DMS 273 (cell line): Measurements from ENCODE around the gene CHD5.
A peak's percentile ranks its signal among the peaks of the same experiment; 100 is the strongest.

Source experiments
- DNase-seq: peaks from one replicate; lab custom pipeline; 2025; ENCODE audit not compliant: unreplicated experiment; lab: John Stamatoyannopoulos, UW

Gene CHD5

GRCh38 chr1:6117064-6117463, 63.1 kb downstream of the CHD5 start:
- DNase-seq = no peak

DNA sequence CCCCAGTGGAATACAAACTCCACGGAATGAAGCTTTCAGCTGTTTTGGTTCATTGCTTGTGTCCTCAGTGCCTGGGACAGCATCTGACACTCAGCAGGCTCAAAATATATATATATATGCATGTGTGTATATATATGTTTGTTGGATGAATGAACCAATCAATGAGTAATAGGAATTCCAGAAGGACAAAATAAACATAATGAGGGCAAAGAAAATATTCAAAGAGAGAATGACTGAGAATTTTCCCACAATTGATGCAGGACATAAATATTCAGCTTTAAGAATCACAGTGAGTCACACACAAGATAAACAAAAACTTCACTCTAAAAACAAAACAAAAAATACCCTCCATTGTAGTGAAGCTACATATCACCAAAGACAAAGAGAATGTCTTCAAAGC, 64.0 kb downstream of the CHD5 start:
- DNase-seq = no peak

DNA sequence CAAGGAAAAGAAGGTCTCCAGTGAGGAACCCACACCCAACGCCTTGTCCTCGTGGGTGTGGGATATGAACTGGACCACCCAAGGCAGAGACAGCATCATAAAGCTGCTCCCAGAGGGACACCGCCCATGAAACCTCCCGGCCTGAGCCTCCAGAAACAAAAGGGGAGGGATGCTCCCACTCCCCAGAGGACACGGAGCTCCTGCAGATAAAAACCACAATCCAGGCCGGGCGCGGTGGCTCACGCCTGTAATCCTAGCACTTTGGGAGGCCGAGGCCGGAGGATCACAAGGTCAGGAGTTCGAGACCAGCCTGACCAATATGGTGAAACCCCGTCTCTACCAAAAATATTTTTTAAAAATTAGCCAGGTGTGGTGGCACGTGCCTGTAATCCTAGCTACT, 66.4 kb downstream of the CHD5 start:
- no peak for DNase-seq

- no peak for DNase-seq
Observed at GRCh38 chr1:6113116-6113515, 67.0 kb downstream of the CHD5 start.

DNA sequence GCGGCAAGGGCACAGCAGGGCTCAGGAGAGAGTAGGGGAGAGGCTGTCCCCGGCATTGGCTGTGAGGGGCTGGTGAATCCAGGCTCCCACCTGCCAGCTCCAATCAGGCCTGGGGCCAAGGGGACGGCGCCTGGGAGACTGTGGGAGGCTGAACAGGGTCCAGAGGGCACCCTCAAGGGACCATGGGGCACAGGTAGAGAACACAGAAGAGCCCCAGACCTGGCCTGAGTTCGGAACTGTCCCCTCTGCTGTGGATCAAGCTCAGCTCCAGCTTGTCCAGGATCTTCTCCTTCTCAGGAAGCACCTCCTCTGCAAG, 67.5 kb downstream of the CHD5 start:
- DNase-seq = no peak

DNA sequence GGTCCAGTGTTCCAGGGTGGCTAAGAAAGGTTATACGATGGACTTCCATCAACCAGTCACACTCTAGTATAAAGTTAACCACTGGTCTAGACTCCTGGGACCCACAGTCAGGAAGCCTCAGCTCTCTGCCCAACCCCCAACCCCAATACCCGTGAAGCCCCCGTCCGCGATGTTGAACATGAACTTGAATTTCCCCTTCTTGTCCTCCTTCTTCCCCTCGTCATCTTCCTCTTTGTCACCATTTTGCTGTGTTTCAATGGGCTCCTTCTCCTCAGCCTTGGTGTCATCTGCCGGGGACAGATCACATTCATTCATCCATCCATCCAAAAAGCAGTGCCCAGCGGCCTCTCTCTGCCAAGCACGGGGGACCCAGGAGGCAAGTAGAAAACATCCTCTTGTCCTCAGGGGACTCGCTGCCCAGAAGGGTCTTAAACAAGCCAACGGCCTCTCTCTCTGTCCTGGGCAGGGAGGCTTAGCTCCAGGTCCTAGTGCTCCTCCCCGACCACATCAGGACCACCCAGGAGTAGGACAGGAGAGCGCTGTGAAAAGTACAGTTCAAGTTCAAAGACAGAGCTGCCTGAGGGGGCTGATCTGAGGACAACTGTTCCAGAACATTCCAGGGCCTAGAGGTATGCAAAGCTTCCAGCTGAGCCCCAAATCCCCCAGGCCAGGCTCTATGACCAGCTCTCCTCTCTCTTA, 68.0 kb downstream of the CHD5 start:
- DNase-seq = no peak

DNA sequence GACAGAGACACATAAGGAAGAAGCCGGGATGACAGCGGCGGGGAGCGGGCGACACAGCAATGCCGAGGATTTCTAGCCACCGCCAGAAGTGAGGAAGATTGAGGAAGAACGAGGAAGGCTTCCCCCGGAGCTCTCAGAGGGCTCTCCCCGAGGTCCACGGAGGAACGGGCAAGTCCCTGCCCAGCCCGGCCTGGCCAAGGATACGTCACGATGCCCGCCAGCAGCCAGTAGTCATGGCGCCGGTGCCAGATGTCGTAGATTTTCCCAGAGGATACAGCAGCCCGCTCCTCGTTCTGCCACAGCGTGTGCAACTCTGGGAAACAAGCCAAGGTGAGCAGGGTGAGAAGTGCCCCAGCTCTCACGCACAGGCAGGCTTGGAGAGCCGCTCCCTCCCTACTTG, 68.5 kb downstream of the CHD5 start:
- DNase-seq = peak; percentile 99

GRCh38 chr1:6110326-6110725, 69.8 kb downstream of the CHD5 start:
- no peak for DNase-seq

DNA sequence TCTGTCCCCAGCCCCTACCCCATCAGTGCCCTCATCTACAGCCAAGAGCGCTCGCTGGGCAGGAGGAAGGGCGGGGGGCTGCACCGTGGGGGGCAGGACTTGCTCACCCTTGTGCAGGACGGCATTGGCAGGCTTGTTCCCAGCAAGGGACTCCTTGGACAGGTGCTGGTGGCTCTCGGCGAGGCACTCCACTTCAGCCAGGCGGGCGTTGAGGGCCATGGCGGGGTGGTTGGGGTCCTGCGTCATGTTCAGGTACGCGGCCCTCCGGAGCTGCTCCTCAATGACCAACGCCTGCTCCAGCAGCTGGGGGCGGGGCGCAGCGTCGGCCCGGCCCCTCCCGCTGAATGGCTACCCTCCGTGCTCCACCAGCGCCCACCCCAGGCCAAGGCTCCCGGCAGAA, 70.4 kb downstream of the CHD5 start:
- DNase-seq = no peak

DNA sequence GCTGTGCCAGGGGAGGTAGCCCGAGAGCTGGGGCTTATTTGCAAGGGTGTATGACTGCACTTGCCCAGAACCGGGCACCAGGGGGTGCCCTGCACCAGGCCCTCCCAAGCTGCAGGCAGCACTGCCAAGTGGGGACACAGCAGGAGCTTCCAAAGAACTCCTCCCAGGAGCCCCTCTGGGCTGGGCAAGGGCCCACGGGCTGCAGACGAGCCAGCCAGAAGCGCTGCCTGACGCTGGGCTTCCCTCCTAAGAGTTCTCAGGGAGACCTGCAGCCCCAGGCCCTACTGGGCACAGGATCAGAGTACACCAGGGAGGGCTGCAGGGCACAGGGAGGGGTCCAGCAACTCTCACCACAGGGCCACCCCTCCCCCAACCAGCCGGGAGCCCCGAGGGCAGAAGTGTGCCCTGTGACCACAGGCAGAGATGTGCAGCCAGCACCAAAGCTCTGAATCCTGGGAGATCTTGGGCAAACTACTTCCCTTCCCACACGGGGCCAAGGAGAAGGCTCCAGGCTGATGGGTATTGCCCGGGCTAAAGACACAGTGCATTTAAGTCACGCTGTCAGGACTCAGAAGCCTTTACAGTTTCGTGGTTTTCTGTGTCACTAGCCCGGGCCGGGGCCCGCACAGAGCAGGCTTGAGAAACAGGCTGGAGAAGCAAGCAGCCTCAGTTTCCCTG, 71.0 kb downstream of the CHD5 start:
- DNase-seq = peak; percentile 95

- DNase-seq = no peak
Observed at GRCh38 chr1:6108476-6108875, 71.6 kb downstream of the CHD5 start.

DNA sequence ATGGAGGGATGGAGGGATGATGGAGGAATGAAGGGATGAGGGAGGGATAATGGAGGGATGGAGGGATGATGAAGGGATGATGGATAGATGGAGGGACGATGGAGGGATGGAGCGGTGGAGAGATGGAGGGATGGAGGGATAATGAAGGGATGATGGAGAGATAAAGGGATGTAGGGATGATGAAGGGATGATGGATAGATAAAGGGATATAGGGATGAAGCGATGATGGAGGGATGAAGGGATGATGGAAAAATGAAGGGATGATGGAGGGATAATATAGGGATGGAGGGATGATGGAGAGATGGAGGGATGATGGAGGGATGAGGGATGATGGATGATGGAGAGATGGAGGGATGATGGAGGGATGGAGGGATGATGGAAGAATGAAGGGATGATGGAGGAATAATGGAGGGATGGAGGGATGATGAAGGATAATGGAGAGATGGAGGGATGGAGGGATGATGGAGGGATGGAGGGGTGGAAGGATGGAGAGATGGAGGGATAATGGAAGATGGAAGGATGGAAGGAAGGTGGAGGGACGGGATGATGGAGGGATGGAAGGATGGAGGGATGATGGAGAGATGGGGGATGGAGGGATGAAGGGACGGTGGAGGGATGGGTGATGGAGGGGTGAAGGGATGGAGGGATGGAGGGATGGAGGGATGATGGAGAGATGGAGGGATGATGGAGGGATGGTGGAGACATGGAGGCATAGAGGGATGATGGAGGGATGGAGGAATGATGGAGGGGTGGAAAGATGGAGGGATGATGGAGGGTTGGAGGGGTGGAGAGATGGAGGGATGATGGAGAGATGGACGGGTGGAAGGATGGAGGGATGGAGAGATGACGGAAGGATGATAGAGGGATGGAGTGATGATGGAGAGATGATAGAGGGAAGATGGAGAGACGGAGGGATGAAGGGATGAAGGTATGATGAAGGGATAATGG, 72.4 kb downstream of the CHD5 start:
- DNase-seq = no peak

- DNase-seq = no peak
Observed at GRCh38 chr1:6106977-6107376, 73.1 kb downstream of the CHD5 start.

GRCh38 chr1:6106321-6106731, 73.8 kb downstream of the CHD5 start:
- no peak for DNase-seq

- no peak for DNase-seq
Observed at GRCh38 chr1:6105763-6106162, 74.4 kb downstream of the CHD5 start.

DNA sequence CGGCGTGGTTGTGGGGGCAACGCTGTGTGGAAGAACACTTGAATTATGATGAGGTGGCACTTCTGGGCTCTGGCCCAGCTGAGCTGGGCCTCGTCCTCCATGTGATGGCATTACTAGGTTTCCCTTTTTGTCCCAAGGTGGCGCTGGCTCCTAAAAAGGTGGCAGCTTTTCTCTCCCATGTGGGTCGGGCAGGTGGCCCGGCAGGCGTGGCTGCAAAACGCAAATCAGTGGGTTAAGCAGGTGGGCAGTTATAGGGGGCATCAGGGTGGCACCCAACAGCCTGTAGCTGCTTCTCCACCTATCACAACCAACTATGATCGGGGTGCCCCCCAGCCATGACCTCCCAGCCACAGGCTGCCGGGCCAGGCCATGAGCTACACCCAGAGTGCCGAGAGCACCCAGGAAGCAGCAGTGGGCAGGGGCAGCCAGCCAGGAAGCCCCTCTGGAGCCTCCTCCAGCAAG, 74.9 kb downstream of the CHD5 start:
- peak; percentile 38 for DNase-seq

GRCh38 chr1:6104631-6105030, 75.5 kb downstream of the CHD5 start:
- no peak for DNase-seq

- no peak for DNase-seq
Observed at GRCh38 chr1:6103854-6104530, 76.1 kb downstream of the CHD5 start.

- DNase-seq = no peak
Observed at GRCh38 chr1:6103111-6103853, 76.8 kb downstream of the CHD5 start.

- DNase-seq = no peak
Observed at GRCh38 chr1:6102532-6102845, 77.6 kb downstream of the CHD5 start.
